Peyer's patch (tissue), 4 donors: ENCODE results near the gene PYGL.

ENCODE experiments used
- POLR2A ChIP-seq, 2 donors: fragments of 450-650 bp; IDR thresholded peaks; one replicate each; pipeline ENCODE4 v1.5.1; 2017; ENCODE audit warnings: antibody characterized with exemption in 2 of 2, mild to moderate bottlenecking in 2 of 2, moderate library complexity in 2 of 2
- TF ChIP-seq, protein P1 (sequence below), 6 experiments: fragments of 450-650 bp in 4 of 6; fragments of 200-600 bp in 2 of 6; sonication (generic) in 1 of 6; IDR thresholded peaks; one replicate each; pipeline ENCODE4 v1.5.1; 2017 to 2019; ENCODE audit warnings: antibody characterized with exemption in 6 of 6, mild to moderate bottlenecking in 3 of 6, moderate library complexity in 1 of 6

DNA sequence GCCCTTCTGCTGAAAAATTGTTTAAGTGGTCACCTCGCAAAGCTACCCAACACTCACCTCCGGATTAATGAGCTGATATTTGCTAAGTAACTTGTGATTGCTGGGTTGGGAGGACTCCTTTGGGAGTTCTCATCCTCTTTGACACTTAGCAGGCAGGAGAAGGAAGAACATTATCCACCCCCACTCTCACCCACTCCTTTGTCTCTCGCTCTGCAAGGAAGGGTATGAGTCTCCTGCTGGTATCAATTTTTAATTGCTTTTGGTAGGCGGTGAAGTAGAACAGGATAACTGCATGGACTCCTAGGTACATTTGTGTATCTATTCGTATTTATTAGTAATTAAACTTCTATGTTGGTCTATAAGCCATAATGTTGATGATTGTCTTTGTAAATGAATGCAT is 79.3 kb downstream of the PYGL start:
- TF ChIP-seq, protein P1, sequence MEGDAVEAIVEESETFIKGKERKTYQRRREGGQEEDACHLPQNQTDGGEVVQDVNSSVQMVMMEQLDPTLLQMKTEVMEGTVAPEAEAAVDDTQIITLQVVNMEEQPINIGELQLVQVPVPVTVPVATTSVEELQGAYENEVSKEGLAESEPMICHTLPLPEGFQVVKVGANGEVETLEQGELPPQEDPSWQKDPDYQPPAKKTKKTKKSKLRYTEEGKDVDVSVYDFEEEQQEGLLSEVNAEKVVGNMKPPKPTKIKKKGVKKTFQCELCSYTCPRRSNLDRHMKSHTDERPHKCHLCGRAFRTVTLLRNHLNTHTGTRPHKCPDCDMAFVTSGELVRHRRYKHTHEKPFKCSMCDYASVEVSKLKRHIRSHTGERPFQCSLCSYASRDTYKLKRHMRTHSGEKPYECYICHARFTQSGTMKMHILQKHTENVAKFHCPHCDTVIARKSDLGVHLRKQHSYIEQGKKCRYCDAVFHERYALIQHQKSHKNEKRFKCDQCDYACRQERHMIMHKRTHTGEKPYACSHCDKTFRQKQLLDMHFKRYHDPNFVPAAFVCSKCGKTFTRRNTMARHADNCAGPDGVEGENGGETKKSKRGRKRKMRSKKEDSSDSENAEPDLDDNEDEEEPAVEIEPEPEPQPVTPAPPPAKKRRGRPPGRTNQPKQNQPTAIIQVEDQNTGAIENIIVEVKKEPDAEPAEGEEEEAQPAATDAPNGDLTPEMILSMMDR (IDR thresholded peaks at IDR 0.05) = no peak
- no peak for TF ChIP-seq POLR2A (IDR thresholded peaks at IDR 0.05)
